ENCODE measurements around the gene IL36B.

IL36B gene

DNA sequence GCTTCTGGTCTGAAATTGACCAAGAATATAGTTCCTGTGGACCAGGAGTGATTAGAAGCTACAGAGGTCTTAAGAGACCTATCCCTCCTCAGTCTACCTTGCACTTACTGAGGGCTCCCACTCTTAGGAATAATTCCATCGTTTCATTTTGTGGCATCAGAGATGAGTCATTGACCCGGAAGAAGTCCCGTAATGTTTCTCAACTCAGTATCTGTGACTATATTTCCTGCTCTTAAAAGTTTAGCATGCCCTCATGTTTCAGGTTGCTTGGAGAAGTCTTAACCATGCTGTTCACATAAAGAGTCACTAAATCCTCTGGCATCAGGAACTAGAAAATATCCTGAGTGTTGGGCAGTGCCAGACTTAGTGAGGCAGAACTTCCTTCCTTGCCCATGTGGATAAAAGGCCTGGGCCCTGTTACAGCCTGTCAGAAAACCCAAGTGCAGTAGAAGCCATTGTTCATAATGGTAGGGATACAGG lies 47.6 kb downstream of the IL36B start, which contains the start of gene IL36A:
IL36A (plus strand) TSS at position 430 of the 480 bp plus-strand sequence. CDS start 413 bp downstream, outside the sequence.
- Histone ChIP-seq H3K27ac (no peak within 1 kb of the TSS), H3K27me3 (replicated peaks) (no peaks in the 10 kb centered on the region), H3K4me3 (ENCODE audit: low read depth, low read length) (no peak within 1 kb of the TSS), H3K36me3 (replicated peaks) (no peaks in the 10 kb centered on the region)
- in situ Hi-C loops (cut with HindIII; ENCODE audit: low pct_ligation_motif_present, low sequenced_read_pairs) = no loop called here
- TF ChIP-seq, protein P1, sequence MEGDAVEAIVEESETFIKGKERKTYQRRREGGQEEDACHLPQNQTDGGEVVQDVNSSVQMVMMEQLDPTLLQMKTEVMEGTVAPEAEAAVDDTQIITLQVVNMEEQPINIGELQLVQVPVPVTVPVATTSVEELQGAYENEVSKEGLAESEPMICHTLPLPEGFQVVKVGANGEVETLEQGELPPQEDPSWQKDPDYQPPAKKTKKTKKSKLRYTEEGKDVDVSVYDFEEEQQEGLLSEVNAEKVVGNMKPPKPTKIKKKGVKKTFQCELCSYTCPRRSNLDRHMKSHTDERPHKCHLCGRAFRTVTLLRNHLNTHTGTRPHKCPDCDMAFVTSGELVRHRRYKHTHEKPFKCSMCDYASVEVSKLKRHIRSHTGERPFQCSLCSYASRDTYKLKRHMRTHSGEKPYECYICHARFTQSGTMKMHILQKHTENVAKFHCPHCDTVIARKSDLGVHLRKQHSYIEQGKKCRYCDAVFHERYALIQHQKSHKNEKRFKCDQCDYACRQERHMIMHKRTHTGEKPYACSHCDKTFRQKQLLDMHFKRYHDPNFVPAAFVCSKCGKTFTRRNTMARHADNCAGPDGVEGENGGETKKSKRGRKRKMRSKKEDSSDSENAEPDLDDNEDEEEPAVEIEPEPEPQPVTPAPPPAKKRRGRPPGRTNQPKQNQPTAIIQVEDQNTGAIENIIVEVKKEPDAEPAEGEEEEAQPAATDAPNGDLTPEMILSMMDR (IDR thresholded peaks at IDR 0.05; ENCODE audit: low read depth, low read length, missing control alignments) = no peak
- DNase-seq = no peak

DNA sequence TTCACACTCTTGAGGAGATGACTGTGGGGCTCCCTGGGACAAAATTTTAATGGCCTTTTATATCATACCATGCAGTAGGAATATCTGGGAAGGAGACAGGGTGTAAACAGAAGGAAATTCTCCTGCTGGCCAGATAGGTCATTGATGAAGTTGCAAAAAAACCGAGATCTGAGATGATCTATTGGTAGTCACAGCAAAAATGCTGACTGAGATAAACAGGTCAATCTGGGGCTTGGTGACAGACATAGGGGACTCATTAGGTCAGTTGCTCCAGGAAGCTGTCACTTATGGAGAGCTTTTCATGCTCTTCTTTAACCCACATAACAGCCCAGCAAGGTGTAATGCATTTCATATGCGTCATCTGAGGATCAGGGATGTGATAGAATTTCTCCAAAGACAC lies 50.0 kb downstream of the IL36B start:
- no peak overlapping the region for H3K27ac ChIP-seq
- in situ Hi-C loops (cut with HindIII; ENCODE audit: low pct_ligation_motif_present, low sequenced_read_pairs) = no loop called here
- H3K4me3 ChIP-seq (ENCODE audit: low read depth, low read length) = no peak overlapping the region
- no peak for DNase-seq
- no peaks in the 10 kb centered on the region for H3K36me3 ChIP-seq (replicated peaks)
- TF ChIP-seq, protein P1 (IDR thresholded peaks at IDR 0.05; ENCODE audit: low read depth, low read length, missing control alignments) = no peak
- no peaks in the 10 kb centered on the region for H3K27me3 ChIP-seq (replicated peaks)

- Histone ChIP-seq H3K4me3 (ENCODE audit: low read depth, low read length) (no peak overlapping the region), H3K27ac (no peak overlapping the region), H3K36me3 (replicated peaks) (no peaks in the 10 kb centered on the region), H3K27me3 (replicated peaks) (no peaks in the 10 kb centered on the region)
- DNase-seq = no peak
- in situ Hi-C loops (cut with HindIII; ENCODE audit: low pct_ligation_motif_present, low sequenced_read_pairs) = no loop called here
- TF ChIP-seq, protein P1 (IDR thresholded peaks at IDR 0.05; ENCODE audit: low read depth, low read length, missing control alignments) = no peak
Observed at GRCh38 chr2:113000436-113000835, 52.2 kb downstream of the IL36B start.

GRCh38 chr2:112997151-112997550 lies 55.5 kb downstream of the IL36B start:
- in situ Hi-C loops (cut with HindIII; ENCODE audit: low pct_ligation_motif_present, low sequenced_read_pairs) = no loop called here
- Histone ChIP-seq H3K27ac (no peak overlapping the region), H3K4me3 (ENCODE audit: low read depth, low read length) (no peak overlapping the region), H3K27me3 (replicated peaks) (no peaks in the 10 kb centered on the region), H3K36me3 (replicated peaks) (no peaks in the 10 kb centered on the region)
- DNase-seq = no peak
- TF ChIP-seq, protein P1 (IDR thresholded peaks at IDR 0.05; ENCODE audit: low read depth, low read length, missing control alignments) = no peak

DNA sequence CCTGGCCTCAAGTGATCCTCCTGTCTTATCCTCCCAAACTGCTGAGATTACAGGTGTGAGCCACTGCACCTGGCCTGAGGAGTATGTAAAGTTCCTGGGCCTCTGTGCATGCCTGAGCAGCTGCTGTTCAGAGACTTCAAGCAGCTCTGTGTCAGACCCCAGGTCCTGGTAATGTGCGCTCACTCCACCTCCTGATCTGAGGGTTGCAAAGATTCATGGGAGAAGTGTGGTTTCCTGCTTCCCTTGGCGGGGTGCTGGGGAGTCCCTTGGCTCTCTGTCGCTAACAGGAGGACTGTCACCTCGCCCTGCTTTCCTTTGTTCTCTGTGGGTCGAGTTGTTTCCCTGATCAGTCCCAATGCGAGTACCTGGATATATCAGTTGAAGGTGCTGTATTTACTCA lies 56.0 kb downstream of the IL36B start:
- in situ Hi-C loops (cut with HindIII; ENCODE audit: low pct_ligation_motif_present, low sequenced_read_pairs) = no loop called here
- Histone ChIP-seq H3K36me3 (replicated peaks) (no peaks in the 10 kb centered on the region), H3K4me3 (ENCODE audit: low read depth, low read length) (no peak overlapping the region), H3K27me3 (replicated peaks) (no peaks in the 10 kb centered on the region), H3K27ac (no peak overlapping the region)
- no peak for DNase-seq
- TF ChIP-seq, protein P1 (IDR thresholded peaks at IDR 0.05; ENCODE audit: low read depth, low read length, missing control alignments) = no peak

DNA sequence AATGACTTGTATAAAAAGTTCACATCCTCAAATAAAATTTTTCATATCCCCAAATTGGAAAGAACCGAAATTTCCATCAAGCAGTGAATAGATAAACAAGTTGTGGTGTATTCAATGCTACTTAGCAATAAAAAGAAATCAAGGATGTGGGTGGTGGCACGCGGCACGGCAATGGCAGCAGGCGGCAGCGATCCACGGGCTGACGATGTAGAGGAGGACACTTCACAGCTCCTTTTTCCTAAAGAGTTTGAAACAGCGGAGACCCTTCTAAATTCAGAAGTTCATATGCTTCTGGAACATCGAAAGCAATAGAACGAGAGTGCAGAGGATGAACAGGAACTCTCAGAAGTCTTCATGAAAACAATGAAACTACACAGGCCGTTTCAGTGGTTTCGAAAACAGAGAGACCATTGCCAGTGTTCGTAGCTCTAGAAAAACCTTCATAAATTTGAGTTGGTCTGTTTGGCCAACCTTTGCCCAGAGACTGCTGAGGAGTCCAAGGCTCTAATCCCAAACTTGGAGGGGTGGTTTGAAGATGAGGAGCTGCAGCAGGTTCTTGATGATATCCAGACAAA lies 57.2 kb downstream of the IL36B start:
- TF ChIP-seq, protein P1 (IDR thresholded peaks at IDR 0.05; ENCODE audit: low read depth, low read length, missing control alignments) = no peak
- Histone ChIP-seq H3K27ac (no peak overlapping the region), H3K36me3 (replicated peaks) (no peaks in the 10 kb centered on the region), H3K27me3 (replicated peaks) (no peaks in the 10 kb centered on the region), H3K4me3 (ENCODE audit: low read depth, low read length) (no peak overlapping the region)
- in situ Hi-C loops (cut with HindIII; ENCODE audit: low pct_ligation_motif_present, low sequenced_read_pairs) = no loop called here
- no peak for DNase-seq

All from brain microvascular endothelial cell (primary cell).